Body of pancreas (tissue), 4 donors: ENCODE results near the gene SGPL1.

Source experiments
- CTCF ChIP-seq, 7 experiments: fragments of 450-650 bp in 4 of 7; fragments of 200-600 bp in 3 of 7; sonication (generic) in 3 of 7; IDR thresholded peaks; one replicate each; pipeline ENCODE4 v1.5.1; 2016 to 2019; ENCODE audit warnings: antibody characterized with exemption in 7 of 7
- POLR2A ChIP-seq, 3 donors: fragments of 450-650 bp; IDR thresholded peaks; one replicate each; pipeline ENCODE4 v1.6.1; 2016; ENCODE audit warnings: antibody characterized with exemption in 3 of 3, mild to moderate bottlenecking in 2 of 3

- TF ChIP-seq CTCF (IDR thresholded peaks at IDR 0.05) (no peak), POLR2A (IDR thresholded peaks at IDR 0.05) (no peak)
Observed at GRCh38 chr10:70894416-70894815, 78.7 kb downstream of the SGPL1 start.
